ENCODE data around the gene CPLX1. TPM values are rescaled to one million over a fixed set of nuclear protein-coding genes. Genes with fewer than 3 reads are reported as not detected.

Gene CPLX1
- total RNA-seq (ENCODE audit: unreplicated experiment), result 0.46 TPM
- long read RNA-seq, result 0 reads

- H3K4me3 Mint-ChIP-seq (ENCODE audit: unreplicated experiment), result no peak within 1 kb of the TSS
- peaks cover 24% of the 10 kb centered on the region for H3K27me3 Mint-ChIP-seq (ENCODE audit: unreplicated experiment)
- no peaks in the 10 kb centered on the region for H3K9me3 Mint-ChIP-seq (ENCODE audit: unreplicated experiment)
- peaks cover 5% of the 10 kb centered on the region for H3K4me1 Mint-ChIP-seq (ENCODE audit: unreplicated experiment)
- peak; percentile 62 for DNase-seq (ENCODE audit: low spot score)
- H3K36me3 Mint-ChIP-seq (ENCODE audit: low read depth, unreplicated experiment), result peaks cover 9% of the 10 kb centered on the region
- H3K27ac Mint-ChIP-seq (ENCODE audit: unreplicated experiment), result no peak within 1 kb of the TSS
- no peak for TF ChIP-seq CTCF (IDR thresholded peaks at IDR 0.05; ENCODE audit: unreplicated experiment)
Observed at GRCh38 chr4:825971-826330, at the start of gene CPLX1. TSS of gene CPLX1 (minus strand) at chr4:826129. CDS start at chr4:824522, 1,607 bp downstream.

DNA sequence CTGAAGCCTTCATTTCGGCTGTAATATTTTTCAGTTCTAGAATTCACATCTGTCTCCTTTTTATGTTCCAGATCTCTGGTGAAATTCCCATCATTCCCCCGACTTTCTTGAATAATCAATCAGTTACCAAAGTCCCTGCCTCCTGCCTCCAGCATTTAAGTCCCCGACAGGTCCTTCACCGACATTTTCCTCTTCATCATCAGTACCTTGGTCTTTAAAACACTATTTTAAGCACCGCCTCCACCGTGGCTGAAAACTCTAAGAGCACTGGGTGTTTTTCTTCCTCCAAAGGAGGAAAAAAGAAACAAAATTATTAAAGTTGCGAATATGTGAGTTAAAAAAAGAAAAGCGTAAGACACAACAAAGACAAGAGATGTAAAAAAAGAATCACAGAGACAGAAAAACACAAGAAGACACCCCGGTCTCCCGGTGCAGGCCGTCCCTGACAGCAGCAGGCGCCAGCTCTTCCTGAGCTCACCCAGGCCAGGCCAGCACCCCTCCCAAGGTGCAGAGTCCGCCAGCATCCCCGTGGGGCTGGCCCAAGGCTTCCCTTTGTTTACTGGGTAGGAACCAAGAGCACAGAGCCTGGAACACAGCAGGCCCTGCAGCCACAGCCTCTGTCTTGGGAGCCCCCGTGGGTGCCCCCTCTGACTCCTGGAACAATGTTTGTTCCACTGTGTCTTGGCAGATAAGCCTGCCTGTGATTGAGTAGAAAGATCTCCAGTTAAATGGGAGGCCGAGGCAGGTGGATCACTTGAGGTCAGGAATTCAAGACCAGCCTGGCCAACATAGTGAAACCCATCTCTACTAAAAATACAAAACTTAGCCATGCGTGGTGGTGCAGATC, 49.3 kb upstream of the CPLX1 start:
- peaks cover 65% of the 10 kb centered on the region for H3K36me3 Mint-ChIP-seq (ENCODE audit: low read depth, unreplicated experiment)
- peaks cover 5% of the 10 kb centered on the region for H3K4me1 Mint-ChIP-seq (ENCODE audit: unreplicated experiment)
- no peak for TF ChIP-seq CTCF (IDR thresholded peaks at IDR 0.05; ENCODE audit: unreplicated experiment)
- H3K27ac Mint-ChIP-seq (ENCODE audit: unreplicated experiment), result peak overlapping the region; percentile 9
- peaks cover 8% of the 10 kb centered on the region for H3K27me3 Mint-ChIP-seq (ENCODE audit: unreplicated experiment)
- H3K4me3 Mint-ChIP-seq (ENCODE audit: unreplicated experiment), result no peak overlapping the region
- DNase-seq (ENCODE audit: low spot score), result no peak
- no peaks in the 10 kb centered on the region for H3K9me3 Mint-ChIP-seq (ENCODE audit: unreplicated experiment)

DNA sequence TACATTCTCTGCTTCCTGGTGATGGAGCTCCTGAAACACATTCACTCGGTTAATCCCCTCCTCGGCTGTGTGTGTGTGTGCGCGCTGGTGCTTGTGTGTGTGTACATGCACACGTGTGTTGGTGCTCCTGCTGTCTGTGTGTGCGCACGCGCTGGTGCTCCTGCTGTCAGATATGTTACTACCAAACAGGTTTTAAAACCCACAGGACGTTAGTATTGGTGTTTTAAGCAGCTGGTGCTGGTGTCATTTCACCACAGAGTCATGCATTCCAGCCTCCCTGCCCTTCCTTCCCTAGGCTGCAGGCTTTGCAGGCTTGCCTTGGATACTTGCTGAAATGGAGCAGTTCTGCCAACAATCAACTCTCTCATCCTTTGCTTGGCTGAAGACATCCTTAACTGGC, 48.1 kb upstream of the CPLX1 start:
- TF ChIP-seq CTCF (IDR thresholded peaks at IDR 0.05; ENCODE audit: unreplicated experiment), result no peak
- Mint-ChIP-seq H3K27me3 (ENCODE audit: unreplicated experiment) (peaks cover 9% of the 10 kb centered on the region), H3K9me3 (ENCODE audit: unreplicated experiment) (no peaks in the 10 kb centered on the region), H3K4me1 (ENCODE audit: unreplicated experiment) (peaks cover 7% of the 10 kb centered on the region), H3K36me3 (ENCODE audit: low read depth, unreplicated experiment) (peaks cover 65% of the 10 kb centered on the region), H3K27ac (ENCODE audit: unreplicated experiment) (no peak overlapping the region), H3K4me3 (ENCODE audit: unreplicated experiment) (no peak overlapping the region)
- DNase-seq (ENCODE audit: low spot score), result no peak

- H3K36me3 Mint-ChIP-seq (ENCODE audit: low read depth, unreplicated experiment), result peaks cover 53% of the 10 kb centered on the region
Observed at GRCh38 chr4:872241-872981, 46.5 kb upstream of the CPLX1 start.

More at GRCh38 chr4:872241-872981, 46.5 kb upstream of the CPLX1 start:
- Mint-ChIP-seq H3K4me3 (ENCODE audit: unreplicated experiment) (no peak overlapping the region), H3K27ac (ENCODE audit: unreplicated experiment) (no peak overlapping the region), H3K27me3 (ENCODE audit: unreplicated experiment) (peaks cover 14% of the 10 kb centered on the region), H3K9me3 (ENCODE audit: unreplicated experiment) (no peaks in the 10 kb centered on the region), H3K4me1 (ENCODE audit: unreplicated experiment) (peaks cover 7% of the 10 kb centered on the region)
- no peak for DNase-seq (ENCODE audit: low spot score)
- no peak for TF ChIP-seq CTCF (IDR thresholded peaks at IDR 0.05; ENCODE audit: unreplicated experiment)

All from endothelial cell (in vitro differentiated cells).